Activated CD4-positive, alpha-beta T cell treated with anti-CD3 and anti-CD28 coated beads for 24 hours (primary cell): ENCODE data around the gene RPL22.

ENCODE experiments used
- DNase-seq, 2 donors: peaks; one replicate each; pipeline ENCODE4 v3.0.0-alpha.2; 2020; ENCODE audit warnings: low read depth in 2 of 2

RPL22 gene

GRCh38 chr1:6152181-6152580 lies 47.2 kb downstream of the RPL22 start:
- no peak for DNase-seq

DNA sequence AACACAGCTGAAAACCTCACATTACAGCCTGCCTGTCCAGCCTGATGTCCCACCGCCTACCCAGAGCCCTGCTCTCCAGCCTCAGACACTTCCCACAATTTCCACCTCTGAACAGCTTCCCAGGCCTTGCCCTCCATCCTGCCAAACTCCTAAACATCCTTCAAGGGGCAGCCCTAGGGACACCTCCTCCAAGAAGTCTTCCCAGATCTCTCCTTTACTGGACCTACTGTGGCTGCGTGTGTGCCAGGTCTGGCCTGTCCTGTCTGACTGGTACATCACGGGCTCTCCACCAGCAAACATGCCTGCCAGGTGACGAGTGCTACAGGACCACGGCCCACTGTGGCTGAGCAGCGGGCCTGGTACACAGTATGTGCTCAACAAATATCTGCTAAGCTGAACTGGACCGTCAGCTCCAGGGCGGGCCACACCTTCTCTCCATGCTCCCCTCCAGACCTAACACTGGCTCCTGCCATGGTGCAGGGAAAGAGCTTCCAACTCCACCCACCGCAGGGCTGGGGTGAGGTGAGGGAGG lies 48.0 kb downstream of the RPL22 start:
- DNase-seq = no peak

DNA sequence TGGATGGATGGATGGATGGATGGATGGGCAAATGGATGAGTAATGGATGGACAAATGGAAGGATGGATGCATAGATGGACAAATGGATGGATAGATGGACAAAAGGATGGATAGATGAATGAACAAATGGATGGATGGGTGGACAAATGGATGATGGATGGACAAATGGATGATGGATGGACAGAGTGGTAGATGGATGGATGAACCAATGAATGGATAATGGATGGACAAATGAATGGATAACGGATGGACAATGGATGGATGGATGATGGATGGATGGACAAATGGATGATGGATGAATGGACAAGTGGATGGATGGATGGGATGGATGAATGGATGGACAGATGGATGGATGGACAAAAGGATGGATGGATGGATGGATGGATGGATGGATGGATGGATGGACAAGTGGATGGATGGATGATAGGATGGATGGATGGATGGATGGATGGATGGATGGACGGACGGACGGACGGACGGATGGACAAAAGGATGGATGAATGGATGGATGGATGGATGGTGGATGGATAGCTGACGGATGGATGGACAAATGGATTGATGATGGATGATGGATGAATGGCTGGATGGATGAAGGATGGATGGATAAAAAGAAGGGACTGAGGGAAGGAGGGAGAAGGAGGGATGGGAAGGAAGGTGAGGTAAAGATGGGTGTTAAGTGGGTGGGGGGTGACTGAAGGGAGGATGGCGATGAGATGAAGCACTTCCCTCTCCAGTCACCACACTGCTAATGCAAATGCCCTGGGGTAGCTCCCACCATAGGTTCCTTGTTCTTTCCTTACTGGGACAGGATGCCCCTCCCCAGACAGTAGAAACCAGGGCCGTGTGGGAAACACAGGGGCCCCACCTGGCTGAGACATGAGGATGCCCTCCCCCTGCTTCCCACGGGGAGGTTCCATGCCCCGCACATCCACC lies 49.1 kb downstream of the RPL22 start:
- DNase-seq = no peak

DNA sequence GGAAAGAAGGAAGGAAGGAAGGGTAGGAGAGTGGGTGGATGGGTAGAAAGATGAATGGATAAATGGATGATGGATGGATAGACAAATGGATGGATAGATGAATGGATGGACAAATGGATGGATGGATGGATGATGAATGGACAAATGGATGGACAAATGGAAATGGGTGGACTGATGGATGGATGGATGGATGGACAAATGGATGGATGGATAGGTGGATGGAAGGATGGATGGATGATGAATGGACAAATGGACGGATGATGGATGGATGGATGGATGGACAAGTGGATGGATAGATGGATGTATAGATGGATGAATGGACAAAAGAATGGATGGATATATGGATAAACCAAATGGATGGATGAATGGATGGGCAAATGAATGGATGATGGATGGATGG lies 49.8 kb downstream of the RPL22 start:
- DNase-seq = no peak

- peak; percentile 55 to 66 for DNase-seq
Measured at GRCh38 chr1:6148497-6149241, 50.7 kb downstream of the RPL22 start.

- DNase-seq = no peak
Measured at GRCh38 chr1:6145864-6146410, 53.5 kb downstream of the RPL22 start.

GRCh38 chr1:6145396-6145750 lies 54.0 kb downstream of the RPL22 start:
- DNase-seq = no peak

GRCh38 chr1:6144647-6145395 lies 54.6 kb downstream of the RPL22 start:
- DNase-seq = no peak

- DNase-seq = no peak
Measured at GRCh38 chr1:6144175-6144574, 55.2 kb downstream of the RPL22 start.

- no peak for DNase-seq
Measured at GRCh38 chr1:6143395-6143794, 56.0 kb downstream of the RPL22 start.

DNA sequence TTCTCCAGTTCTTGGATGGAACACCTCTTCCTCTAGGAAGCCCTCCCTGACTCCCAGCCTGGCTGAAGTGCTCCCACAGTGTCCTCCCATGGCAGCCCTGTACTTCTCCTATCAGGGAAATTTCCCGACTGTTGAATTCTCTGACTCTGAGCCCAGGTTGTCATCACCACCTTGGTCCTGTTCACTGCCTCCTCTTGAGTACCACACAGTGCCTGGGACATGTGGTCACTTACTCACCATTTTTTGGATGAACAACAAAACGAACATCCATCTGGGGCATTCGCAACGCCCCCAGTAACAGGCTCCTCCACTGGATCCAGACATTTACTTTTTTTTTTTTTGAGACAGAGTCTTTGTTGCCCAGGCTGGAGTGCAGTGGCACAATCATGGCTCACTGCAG lies 56.7 kb downstream of the RPL22 start:
- DNase-seq = no peak

- DNase-seq = no peak
Measured at GRCh38 chr1:6142036-6142621, 57.3 kb downstream of the RPL22 start.

GRCh38 chr1:6141592-6141991 lies 57.8 kb downstream of the RPL22 start:
- no peak for DNase-seq

- no peak for DNase-seq
Measured at GRCh38 chr1:6140413-6140812, 59.0 kb downstream of the RPL22 start.

- DNase-seq = no peak
Measured at GRCh38 chr1:6137758-6138157, 61.6 kb downstream of the RPL22 start.

DNA sequence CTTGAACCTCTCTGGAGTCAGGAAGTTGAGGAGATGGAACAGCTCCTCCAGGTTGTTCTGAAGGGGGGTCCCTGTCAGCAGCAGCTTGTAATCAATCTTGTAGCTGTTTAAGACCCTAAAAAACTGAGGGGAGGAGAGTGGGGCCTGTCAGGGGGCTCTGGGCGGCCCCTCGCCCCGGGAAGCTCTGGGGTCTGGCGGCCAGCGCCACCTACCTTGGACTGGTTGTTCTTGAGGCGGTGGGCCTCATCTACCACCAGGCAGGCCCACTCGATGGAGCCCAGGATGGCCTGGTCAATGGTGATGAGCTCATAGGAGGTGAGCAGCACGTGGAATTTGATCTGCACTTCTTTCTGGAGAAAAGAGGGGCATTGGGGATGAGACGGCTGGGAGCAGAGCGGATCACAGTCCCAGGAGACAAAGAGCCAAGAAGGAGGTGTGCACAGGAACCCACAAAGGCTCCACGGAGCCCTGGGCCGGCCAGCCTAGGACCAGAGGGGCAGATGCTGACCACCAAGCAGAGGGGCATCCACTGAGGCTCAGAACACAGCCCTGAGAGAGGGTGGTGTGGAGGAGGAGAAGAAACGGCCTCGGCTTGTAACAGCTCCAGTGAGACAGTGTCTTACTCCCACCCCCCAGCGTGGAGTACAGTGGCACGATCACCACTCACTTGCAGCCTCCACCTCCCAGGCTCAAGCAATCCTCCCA lies 62.7 kb downstream of the RPL22 start:
- DNase-seq = no peak
